ENCODE measurements around the gene ARMC6.

Gene ARMC6

DNA sequence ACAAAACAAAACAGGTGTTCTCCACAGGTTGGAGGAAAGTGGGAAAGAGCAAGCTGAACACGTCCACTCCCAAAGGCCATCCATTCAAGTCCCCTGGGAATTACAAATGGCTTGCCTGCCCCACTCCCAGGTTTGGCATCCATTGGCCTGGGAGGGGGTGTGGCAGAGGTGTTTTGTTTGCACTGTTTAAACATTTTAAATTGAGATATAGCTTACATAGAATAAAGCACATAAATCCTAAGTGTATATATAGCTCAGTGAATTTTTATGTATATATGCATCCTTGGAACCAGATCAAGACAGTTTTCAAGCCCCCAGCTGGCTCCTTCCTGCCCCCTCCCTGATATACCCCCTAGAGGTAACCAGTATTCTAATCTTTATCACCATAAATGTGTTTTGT is 43.1 kb downstream of the ARMC6 start:
- TF ChIP-seq, protein P1, sequence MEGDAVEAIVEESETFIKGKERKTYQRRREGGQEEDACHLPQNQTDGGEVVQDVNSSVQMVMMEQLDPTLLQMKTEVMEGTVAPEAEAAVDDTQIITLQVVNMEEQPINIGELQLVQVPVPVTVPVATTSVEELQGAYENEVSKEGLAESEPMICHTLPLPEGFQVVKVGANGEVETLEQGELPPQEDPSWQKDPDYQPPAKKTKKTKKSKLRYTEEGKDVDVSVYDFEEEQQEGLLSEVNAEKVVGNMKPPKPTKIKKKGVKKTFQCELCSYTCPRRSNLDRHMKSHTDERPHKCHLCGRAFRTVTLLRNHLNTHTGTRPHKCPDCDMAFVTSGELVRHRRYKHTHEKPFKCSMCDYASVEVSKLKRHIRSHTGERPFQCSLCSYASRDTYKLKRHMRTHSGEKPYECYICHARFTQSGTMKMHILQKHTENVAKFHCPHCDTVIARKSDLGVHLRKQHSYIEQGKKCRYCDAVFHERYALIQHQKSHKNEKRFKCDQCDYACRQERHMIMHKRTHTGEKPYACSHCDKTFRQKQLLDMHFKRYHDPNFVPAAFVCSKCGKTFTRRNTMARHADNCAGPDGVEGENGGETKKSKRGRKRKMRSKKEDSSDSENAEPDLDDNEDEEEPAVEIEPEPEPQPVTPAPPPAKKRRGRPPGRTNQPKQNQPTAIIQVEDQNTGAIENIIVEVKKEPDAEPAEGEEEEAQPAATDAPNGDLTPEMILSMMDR (conservative IDR thresholded peaks at IDR 0.05; ENCODE audit: low read length) = no peak
- H3K4me3 ChIP-seq (ENCODE audit: low read length) = no peak overlapping the region
- DNase-seq (ENCODE audit: low read depth) = no peak

- DNase-seq (ENCODE audit: low read depth) = no peak
- TF ChIP-seq, protein P1 (conservative IDR thresholded peaks at IDR 0.05; ENCODE audit: low read length) = no peak
- H3K4me3 ChIP-seq (ENCODE audit: low read length) = no peak overlapping the region
Observed at GRCh38 chr19:19077103-19077502, 43.7 kb downstream of the ARMC6 start.

GRCh38 chr19:19078801-19079200 is 45.4 kb downstream of the ARMC6 start:
- TF ChIP-seq, protein P1 (conservative IDR thresholded peaks at IDR 0.05; ENCODE audit: low read length) = no peak
- no peak overlapping the region for H3K4me3 ChIP-seq (ENCODE audit: low read length)
- DNase-seq (ENCODE audit: low read depth) = no peak

- TF ChIP-seq, protein P1 (conservative IDR thresholded peaks at IDR 0.05; ENCODE audit: low read length) = no peak
- H3K4me3 ChIP-seq (ENCODE audit: low read length) = no peak overlapping the region
- no peak for DNase-seq (ENCODE audit: low read depth)
Observed at GRCh38 chr19:19079571-19079970, 46.2 kb downstream of the ARMC6 start.

GRCh38 chr19:19081642-19082151 is 48.3 kb downstream of the ARMC6 start:
- TF ChIP-seq, protein P1 (conservative IDR thresholded peaks at IDR 0.05; ENCODE audit: low read length) = no peak
- DNase-seq (ENCODE audit: low read depth) = peak; percentile 10
- no peak overlapping the region for H3K4me3 ChIP-seq (ENCODE audit: low read length)

DNA sequence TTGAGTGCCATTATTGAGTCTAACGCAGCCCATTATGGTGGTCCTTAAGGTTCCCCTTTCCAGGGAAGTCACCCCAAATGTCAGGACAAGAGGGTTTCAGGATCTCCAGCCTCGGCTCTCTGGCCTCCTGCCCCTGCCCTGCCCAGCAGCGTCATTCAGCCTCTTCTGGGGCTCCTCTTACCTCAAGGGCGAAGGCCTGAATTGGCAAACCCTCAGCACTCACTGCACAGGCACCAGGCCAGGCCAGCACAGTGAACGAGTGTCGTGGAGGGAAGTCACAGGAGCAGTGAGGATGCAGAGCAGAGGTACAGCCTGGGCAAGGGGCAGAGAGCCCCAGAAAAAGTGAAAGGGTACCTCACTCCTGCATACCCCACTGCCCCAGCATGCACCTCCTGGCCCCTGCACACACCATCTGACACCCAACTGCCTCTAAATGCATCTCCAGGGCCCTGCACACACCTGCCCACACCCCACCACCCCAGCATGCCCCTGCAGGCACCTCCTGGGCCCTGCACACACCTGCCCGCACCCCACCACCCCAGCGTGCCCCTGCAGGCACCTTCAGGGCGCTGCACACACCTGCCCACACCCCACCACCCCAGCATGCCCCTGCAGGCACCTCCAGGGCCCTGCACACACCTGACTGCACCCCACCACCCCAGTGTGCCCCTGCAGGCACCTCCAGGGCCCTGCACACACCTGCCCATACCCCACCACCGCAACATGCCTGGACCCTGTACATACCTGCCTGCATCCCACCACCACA is 50.2 kb downstream of the ARMC6 start:
- no peak overlapping the region for H3K4me3 ChIP-seq (ENCODE audit: low read length)
- DNase-seq (ENCODE audit: low read depth) = no peak
- TF ChIP-seq, protein P1 (conservative IDR thresholded peaks at IDR 0.05; ENCODE audit: low read length) = no peak

- TF ChIP-seq, protein P1 (conservative IDR thresholded peaks at IDR 0.05; ENCODE audit: low read length) = no peak
- DNase-seq (ENCODE audit: low read depth) = no peak
- H3K4me3 ChIP-seq (ENCODE audit: low read length) = no peak overlapping the region
Observed at GRCh38 chr19:19087676-19088075, 54.3 kb downstream of the ARMC6 start.
